Placental epithelial cell (primary cell): ENCODE data around the gene SREK1. TPM values are rescaled to one million over a fixed set of nuclear protein-coding genes. Genes with fewer than 3 reads are reported as not detected.

Experiments used
- total RNA-seq: library from RNA; depleted of rRNA; stranded (reverse); fragments of >200 nt; gene quantifications from 2 replicates; pipeline ENCODE4 v1.2.3, GENCODE V29; 2012

Gene SREK1, protein sequence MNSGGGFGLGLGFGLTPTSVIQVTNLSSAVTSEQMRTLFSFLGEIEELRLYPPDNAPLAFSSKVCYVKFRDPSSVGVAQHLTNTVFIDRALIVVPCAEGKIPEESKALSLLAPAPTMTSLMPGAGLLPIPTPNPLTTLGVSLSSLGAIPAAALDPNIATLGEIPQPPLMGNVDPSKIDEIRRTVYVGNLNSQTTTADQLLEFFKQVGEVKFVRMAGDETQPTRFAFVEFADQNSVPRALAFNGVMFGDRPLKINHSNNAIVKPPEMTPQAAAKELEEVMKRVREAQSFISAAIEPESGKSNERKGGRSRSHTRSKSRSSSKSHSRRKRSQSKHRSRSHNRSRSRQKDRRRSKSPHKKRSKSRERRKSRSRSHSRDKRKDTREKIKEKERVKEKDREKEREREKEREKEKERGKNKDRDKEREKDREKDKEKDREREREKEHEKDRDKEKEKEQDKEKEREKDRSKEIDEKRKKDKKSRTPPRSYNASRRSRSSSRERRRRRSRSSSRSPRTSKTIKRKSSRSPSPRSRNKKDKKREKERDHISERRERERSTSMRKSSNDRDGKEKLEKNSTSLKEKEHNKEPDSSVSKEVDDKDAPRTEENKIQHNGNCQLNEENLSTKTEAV
- total RNA-seq: 65.2 and 76.1 TPM in 2 replicates

DNA sequence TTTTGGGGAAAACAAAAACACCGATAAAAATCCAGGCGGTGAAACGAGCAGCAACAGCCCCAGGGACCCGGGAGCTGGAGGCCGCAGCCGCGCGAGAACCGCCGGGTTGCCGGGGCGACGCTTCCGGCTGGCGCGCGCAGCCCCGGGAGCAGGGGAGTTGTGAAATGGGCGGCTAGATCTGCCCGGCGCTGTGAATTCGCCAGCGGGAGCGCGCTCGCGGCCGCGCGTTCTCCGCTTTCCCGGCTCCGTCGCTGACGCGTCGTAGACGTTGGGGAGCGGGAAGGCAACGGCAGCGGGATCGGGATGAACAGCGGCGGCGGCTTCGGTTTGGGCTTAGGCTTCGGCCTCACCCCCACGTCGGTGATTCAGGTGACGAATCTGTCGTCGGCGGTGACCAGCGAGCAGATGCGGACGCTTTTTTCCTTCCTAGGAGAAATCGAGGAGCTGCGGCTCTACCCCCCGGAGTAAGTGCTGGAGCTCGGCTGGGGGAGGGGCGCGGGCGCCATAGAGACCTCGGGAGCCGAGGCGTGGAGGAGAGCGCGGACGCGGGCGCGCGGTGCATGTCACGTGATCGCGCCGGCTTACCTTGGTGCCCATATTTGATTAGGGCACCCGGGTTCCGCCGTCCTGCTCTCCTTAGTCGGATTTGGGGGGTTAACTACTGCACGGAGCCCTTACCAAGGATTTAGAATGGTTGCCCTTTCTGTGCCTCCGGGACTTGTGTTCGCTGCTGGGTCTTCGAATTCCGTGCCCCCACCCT is at the start of gene SREK1:
Gene SREK1 (plus strand): TSS at position 227 of the 760 bp plus-strand sequence. CDS start 77 bp downstream, at position 304.

Other genes starting within 250 kb of the SREK1 start
- 69.9 and 83.9 TPM in 2 replicates for gene ERBIN, start 217.7 kb upstream of the SREK1 start, total RNA-seq